ENCODE data around the gene KANK4.
"Not testable (repeated sequence)": the region's sequence is repeated elsewhere in the genome, so short reads cannot be mapped to it uniquely, and the experiment has no call there.

The KANK4 gene

DNA sequence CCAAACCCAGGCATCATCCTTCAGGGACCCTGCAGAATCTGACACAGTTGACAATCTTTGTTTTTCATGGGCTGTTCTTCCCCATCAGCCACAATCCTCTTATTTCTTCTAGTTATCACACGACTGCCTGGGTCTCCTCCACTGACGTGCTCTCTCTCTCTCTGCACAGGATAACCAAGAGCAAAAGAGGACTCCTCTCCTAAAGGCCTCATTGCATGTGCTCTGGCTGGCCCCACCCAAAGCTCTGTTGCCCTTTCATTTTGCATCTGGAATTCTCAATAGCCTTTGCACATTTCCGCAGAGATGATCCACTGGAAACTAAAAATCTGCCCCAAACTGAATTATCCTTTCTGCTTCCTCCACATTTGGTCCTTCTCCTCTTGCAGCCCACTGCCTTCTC lies 58.5 kb downstream of the KANK4 start:
- no peak for TF ChIP-seq POLR2A (IDR thresholded peaks at IDR 0.05; ENCODE audit: extremely low read depth, insufficient read length)
- TF ChIP-seq, protein P1, sequence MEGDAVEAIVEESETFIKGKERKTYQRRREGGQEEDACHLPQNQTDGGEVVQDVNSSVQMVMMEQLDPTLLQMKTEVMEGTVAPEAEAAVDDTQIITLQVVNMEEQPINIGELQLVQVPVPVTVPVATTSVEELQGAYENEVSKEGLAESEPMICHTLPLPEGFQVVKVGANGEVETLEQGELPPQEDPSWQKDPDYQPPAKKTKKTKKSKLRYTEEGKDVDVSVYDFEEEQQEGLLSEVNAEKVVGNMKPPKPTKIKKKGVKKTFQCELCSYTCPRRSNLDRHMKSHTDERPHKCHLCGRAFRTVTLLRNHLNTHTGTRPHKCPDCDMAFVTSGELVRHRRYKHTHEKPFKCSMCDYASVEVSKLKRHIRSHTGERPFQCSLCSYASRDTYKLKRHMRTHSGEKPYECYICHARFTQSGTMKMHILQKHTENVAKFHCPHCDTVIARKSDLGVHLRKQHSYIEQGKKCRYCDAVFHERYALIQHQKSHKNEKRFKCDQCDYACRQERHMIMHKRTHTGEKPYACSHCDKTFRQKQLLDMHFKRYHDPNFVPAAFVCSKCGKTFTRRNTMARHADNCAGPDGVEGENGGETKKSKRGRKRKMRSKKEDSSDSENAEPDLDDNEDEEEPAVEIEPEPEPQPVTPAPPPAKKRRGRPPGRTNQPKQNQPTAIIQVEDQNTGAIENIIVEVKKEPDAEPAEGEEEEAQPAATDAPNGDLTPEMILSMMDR (IDR thresholded peaks at IDR 0.05; ENCODE audit: low read depth, low read length), result no peak
- TF ChIP-seq, protein P2, sequence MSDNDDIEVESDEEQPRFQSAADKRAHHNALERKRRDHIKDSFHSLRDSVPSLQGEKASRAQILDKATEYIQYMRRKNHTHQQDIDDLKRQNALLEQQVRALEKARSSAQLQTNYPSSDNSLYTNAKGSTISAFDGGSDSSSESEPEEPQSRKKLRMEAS (IDR thresholded peaks at IDR 0.05; ENCODE audit: low read depth, low read length), result no peak
- no peak for TF ChIP-seq MYC (IDR thresholded peaks at IDR 0.05; ENCODE audit: low read depth, low read length)
- no peak overlapping the region for H3K4me3 ChIP-seq (ENCODE audit: low read depth, low read length)
- no peak for DNase-seq (ENCODE audit: low read depth)

DNA sequence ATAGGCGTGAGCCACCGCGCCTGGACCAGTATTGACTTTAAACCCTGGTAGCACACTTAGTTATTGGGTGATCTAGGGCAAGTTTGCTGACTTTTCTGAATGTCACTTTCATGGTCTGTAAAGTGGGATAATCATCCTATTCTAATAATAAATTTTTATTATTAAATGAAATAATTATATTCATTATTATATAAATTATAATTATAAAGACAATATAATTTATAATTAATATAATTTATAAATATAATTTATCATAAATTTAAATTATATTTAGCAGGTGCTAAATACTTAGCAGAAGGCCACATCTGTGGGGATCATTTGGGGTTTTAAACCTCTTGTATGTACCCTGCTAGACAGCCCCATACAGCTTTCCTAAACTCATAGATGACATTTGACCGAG lies 59.7 kb downstream of the KANK4 start:
- no peak overlapping the region for H3K4me3 ChIP-seq (ENCODE audit: low read depth, low read length)
- TF ChIP-seq POLR2A (IDR thresholded peaks at IDR 0.05; ENCODE audit: extremely low read depth, insufficient read length) (no peak), MYC (IDR thresholded peaks at IDR 0.05; ENCODE audit: low read depth, low read length) (no peak)
- TF ChIP-seq, protein P1 (IDR thresholded peaks at IDR 0.05; ENCODE audit: low read depth, low read length), result no peak
- TF ChIP-seq, protein P2 (IDR thresholded peaks at IDR 0.05; ENCODE audit: low read depth, low read length), result no peak
- DNase-seq (ENCODE audit: low read depth), result no peak

DNA sequence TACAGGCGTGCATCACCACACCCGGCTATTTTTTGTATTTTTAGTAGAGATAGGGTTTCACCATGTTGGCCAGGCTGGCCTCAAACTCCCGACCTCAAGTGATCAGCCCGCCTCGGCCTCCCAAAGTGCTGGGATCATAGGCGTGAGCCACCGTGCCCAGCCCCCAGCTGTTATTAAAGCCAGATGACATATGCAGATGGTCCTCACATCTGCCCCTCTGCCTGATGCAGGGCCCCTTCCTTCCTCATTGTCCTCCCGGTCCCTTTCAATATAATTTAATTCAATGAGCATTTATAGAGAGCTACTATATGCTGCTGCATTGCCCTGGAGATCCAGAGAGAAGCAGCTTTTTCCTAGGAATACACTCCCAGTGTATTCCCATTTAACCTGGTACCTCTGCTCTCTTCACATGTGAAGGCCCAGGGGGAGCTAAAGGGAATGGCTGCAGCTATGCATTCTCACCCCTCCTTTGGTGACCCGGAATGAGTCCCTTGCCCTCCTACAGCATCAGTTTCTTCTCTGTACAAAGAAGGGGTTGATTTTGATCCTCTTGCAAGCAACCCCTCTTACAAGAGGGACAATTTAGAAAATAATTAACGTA lies 69.0 kb downstream of the KANK4 start:
- DNase-seq (ENCODE audit: low read depth), result no peak
- TF ChIP-seq POLR2A (IDR thresholded peaks at IDR 0.05; ENCODE audit: extremely low read depth, insufficient read length) (no peak), MYC (IDR thresholded peaks at IDR 0.05; ENCODE audit: low read depth, low read length) (no peak)
- TF ChIP-seq, protein P2 (IDR thresholded peaks at IDR 0.05; ENCODE audit: low read depth, low read length), result no peak

DNA sequence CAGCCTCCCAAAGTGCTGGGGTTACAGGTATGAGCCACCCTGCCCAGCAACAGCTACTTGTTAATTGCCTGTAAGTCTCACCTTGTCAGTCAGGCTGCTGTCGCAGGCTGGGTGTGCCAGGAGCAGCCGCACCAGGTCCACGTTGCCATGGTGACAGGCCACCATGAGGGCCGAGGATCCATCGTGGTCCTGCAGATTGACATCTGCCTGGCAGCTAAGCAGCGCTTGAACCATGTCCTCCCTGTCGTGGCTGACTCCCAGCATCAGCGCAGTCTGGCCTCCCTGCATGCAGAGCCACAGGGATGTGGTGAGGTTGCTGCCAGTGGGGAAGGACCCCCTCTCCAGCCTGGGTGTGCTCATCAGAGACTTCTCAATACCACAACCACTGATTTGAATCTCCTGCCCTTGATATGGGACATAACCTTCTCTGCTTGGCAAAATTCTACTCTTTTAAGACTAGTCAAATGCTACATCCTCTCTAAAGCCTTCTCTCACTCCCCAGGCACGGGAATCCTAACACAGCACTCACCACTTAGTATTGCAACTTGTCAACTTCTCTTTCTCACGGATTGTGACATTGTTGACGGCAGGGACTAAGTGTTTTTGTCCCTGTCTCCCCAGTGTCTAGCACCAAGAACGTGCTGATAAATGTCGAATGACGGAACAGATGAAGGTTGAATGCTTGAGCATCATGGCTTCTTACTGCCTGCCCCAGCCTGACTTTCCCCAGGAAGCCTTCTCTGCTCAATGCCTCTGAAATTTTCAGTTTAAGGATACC lies 71.7 kb downstream of the KANK4 start:
- TF ChIP-seq, protein P2 (IDR thresholded peaks at IDR 0.05; ENCODE audit: low read depth, low read length), result no peak
- TF ChIP-seq MYC (IDR thresholded peaks at IDR 0.05; ENCODE audit: low read depth, low read length), result no peak
- TF ChIP-seq, protein P1 (IDR thresholded peaks at IDR 0.05; ENCODE audit: low read depth, low read length), result no peak
- no peak for TF ChIP-seq POLR2A (IDR thresholded peaks at IDR 0.05; ENCODE audit: extremely low read depth, insufficient read length)
- no peak for DNase-seq (ENCODE audit: low read depth)
- H3K4me3 ChIP-seq (ENCODE audit: low read depth, low read length), result no peak overlapping the region

More for the DNA sequence above, 69.0 kb downstream of the KANK4 start:
- H3K4me3 ChIP-seq (ENCODE audit: low read depth, low read length), result no peak overlapping the region

DNA sequence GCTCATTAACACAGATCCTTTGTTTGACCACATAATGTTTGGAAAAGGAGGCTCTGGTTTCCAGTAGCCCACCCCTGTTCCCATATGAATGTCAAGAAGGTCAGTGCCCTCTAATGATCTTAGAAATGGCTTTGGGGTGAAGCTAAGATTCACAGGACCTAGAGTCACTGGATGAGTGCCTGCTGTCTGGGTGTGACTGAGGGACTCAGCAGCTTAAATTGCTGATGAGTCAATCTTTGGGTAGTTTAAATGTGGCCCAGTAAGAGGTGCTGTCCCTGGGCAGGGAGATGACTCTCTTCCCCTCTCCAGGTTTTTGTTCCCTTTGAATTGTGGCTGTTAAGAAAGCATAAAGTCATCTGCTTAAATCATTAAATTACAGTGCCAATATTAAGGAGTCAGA lies 74.0 kb downstream of the KANK4 start:
- TF ChIP-seq, protein P2 (IDR thresholded peaks at IDR 0.05; ENCODE audit: low read depth, low read length), result no peak
- TF ChIP-seq, protein P1 (IDR thresholded peaks at IDR 0.05; ENCODE audit: low read depth, low read length), result no peak
- no peak for TF ChIP-seq MYC (IDR thresholded peaks at IDR 0.05; ENCODE audit: low read depth, low read length)
- no peak for TF ChIP-seq POLR2A (IDR thresholded peaks at IDR 0.05; ENCODE audit: extremely low read depth, insufficient read length)
- no peak for DNase-seq (ENCODE audit: low read depth)
- H3K4me3 ChIP-seq (ENCODE audit: low read depth, low read length), result no peak overlapping the region

DNA sequence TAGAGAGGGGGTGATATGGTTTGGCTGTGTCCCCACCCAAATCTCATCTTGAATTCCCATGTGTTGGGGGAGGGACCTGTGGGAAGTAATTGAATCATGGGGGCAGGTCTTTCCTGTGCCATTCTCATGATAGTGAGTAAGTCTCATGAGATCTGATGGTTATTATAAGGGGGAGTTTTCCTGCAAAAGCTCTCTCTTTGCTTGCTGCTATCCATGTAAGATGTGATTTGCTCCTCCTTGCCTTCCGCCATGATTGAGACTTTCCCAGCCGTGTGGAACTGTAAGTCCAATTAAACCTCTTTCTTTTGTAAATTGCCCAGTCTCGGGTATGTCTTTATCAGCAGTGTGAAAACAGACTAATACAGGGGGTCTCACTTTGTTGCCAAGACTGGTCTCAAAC lies 74.9 kb downstream of the KANK4 start:
- DNase-seq (ENCODE audit: low read depth), result not testable (repeated sequence)

More for the DNA sequence above, 74.9 kb downstream of the KANK4 start:
- H3K4me3 ChIP-seq (ENCODE audit: low read depth, low read length), result not testable (repeated sequence)
